IPS-20b (cell line): Measurements from ENCODE around the gene GALK2.
"Not testable (repeated sequence)": the region's sequence is repeated elsewhere in the genome, so short reads cannot be mapped to it uniquely, and the experiment has no call there.

Source experiments
- H3K27ac ChIP-seq: one replicate; pipeline ENCODE4 v1.5.1; 2013; ENCODE audit warnings: low read length
- H3K27me3 ChIP-seq: 2 replicates; pipeline ENCODE4 v1.6.1; 2013; ENCODE audit warnings: mild to moderate bottlenecking, low read length, inconsistent platforms; ENCODE audit not compliant: insufficient read depth
- H3K36me3 ChIP-seq: 2 replicates; pipeline ENCODE4 v1.6.1; 2013; ENCODE audit warnings: low read depth, mild to moderate bottlenecking, inconsistent platforms, low read length, moderate library complexity; ENCODE audit not compliant: insufficient read depth
- H3K4me1 ChIP-seq: 2 replicates; pipeline ENCODE4 v1.6.1; 2013; ENCODE audit warnings: mild to moderate bottlenecking, control low read depth, inconsistent platforms, low read length, moderate library complexity; ENCODE audit not compliant: insufficient read depth
- H3K4me3 ChIP-seq: 2 replicates; pipeline ENCODE4 v1.5.1; 2013; ENCODE audit warnings: mild to moderate bottlenecking, low read length, inconsistent platforms
- H3K9ac ChIP-seq: 2 replicates; pipeline ENCODE4 v1.6.1; 2013; ENCODE audit warnings: low read depth, mild to moderate bottlenecking, inconsistent platforms, low read length, moderate library complexity
- H3K9me3 ChIP-seq: 2 replicates; pipeline ENCODE4 v1.6.1; 2013; ENCODE audit warnings: mild to moderate bottlenecking, low read depth, low read length, inconsistent platforms; ENCODE audit not compliant: insufficient read depth

Gene GALK2

DNA sequence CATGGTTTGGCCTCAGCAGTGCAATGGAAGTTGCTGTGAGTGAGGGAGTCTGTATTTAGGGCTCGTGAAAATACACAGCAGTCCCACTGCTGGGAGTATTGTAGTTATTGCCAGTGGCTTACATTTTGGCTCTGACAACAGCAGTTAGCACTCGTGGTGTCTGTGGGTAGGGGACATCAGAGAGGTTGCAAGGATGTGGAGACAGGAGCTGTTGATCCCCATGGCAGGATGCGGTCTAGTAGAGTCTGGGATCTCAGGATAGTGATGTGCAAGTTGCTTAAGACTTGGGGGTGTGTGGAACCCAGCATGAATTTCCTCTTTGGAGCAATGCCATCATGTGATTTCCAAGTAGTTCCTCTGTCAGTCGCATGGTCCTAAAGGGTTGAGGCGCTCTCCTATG lies 59.9 kb downstream of the GALK2 start:
- H3K9me3 ChIP-seq: no peaks in the 10 kb centered on the region; the same call in 1 of the 2 replicates

GRCh38 chr15:49232236-49232806 lies 62.3 kb downstream of the GALK2 start:
- no peak overlapping the region for H3K9ac ChIP-seq
- no peaks in the 10 kb centered on the region for H3K36me3 ChIP-seq
- H3K4me3 ChIP-seq: 0 out of 2 replicates have a peak overlapping the region, but pooled peaks have one; percentile 11
- H3K27me3 ChIP-seq: no peaks in the 10 kb centered on the region
- H3K9me3 ChIP-seq: no peaks in the 10 kb centered on the region; the same call in 1 of the 2 replicates
- H3K27ac ChIP-seq: no peak overlapping the region
- H3K4me1 ChIP-seq: peaks cover 17% of the 10 kb centered on the region; the same call in 1 of the 2 replicates

More for the DNA sequence above, 59.9 kb downstream of the GALK2 start:
- Histone ChIP-seq H3K36me3 (no peaks in the 10 kb centered on the region), H3K27ac (no peak overlapping the region), H3K27me3 (no peaks in the 10 kb centered on the region), H3K9ac (no peak overlapping the region), H3K4me1 (peaks cover 24% of the 10 kb centered on the region; the same call in 1 of the 2 replicates), H3K4me3 (no peak overlapping the region)

DNA sequence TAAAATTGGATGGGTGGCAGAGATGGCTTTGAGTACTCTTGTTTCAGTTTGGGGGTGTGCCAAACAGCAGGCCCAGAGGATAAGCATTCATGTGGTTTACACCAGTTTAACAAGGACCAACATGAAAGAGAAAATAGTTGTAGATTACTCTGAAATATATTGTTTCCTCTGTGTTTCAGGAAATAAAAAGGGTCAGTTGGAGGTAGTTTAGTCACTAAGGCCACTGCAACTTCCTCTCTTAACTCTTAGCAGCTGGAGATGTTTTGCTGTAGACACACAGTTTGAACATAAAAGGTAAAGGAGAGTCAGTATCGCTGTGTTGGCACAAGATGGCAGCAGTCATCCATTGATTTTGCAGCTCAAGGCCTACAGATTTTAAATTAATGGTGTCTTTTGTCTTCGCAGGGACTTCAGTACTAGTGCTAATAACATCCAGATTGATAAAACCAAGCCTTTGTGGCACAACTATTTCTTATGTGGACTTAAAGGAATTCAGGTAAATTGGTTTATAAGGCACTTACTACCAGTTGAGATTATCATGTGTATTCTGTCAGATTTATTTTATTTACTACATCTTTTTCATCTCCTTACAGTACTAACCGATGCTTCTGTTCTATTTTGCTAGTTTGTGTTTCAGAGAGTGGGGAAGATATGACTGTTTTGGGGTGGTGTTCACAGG lies 65.5 kb downstream of the GALK2 start:
- Histone ChIP-seq H3K27ac (no peak overlapping the region), H3K9me3 (no peaks in the 10 kb centered on the region; the same call in 1 of the 2 replicates), H3K4me3 (no peak overlapping the region), H3K27me3 (no peaks in the 10 kb centered on the region), H3K36me3 (no peaks in the 10 kb centered on the region), H3K9ac (no peak overlapping the region), H3K4me1 (peaks cover 27% of the 10 kb centered on the region; the same call in 1 of the 2 replicates)

DNA sequence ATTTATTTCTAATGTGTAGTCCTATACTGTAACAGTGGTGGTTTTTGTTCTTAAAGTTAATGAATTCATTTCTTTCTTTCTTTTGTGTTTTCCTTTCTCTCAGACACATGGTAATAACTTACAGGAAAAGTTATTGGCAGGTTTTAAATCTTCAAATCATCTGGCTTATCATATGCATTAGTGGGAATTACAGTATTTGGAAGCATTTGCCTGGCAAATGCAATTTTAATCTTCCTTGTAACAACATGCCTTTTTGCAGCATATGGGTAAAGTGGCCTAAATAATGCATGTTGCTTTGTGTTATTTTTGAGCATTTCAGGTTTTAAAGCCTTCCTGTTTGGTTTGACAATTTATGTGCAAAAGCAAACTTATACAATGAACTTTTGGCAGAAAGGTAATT lies 66.8 kb downstream of the GALK2 start:
- H3K9ac ChIP-seq: no peak overlapping the region
- H3K27ac ChIP-seq: no peak overlapping the region
- no peak overlapping the region for H3K4me3 ChIP-seq
- no peaks in the 10 kb centered on the region for H3K27me3 ChIP-seq
- peaks cover 23% of the 10 kb centered on the region; the same call in 1 of the 2 replicates for H3K4me1 ChIP-seq
- H3K9me3 ChIP-seq: no peaks in the 10 kb centered on the region; the same call in 1 of the 2 replicates
- no peaks in the 10 kb centered on the region for H3K36me3 ChIP-seq

DNA sequence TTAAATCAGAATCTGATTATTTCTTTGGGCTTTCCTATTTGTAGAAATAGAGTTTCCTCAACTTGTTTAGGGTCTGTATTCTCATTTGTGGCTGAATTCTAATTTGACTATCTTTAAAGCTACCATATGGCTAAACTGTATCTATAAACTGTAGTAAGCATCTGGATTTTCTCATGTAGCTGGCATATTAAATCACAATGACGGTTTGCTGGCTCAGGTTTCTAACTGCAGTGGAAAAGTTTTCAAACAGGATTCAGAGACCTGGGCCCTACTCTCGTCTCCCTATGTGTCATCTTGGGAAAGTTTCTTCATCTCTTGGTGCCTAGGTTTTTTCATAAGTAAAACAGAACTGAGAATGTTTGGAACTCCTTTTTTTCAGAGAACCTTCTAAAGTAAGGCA lies 68.3 kb downstream of the GALK2 start:
- H3K9me3 ChIP-seq: no peaks in the 10 kb centered on the region; the same call in 1 of the 2 replicates
- peaks cover 12% of the 10 kb centered on the region; the same call in 1 of the 2 replicates for H3K4me1 ChIP-seq
- no peaks in the 10 kb centered on the region for H3K27me3 ChIP-seq
- H3K27ac ChIP-seq: no peak overlapping the region
- 0 out of 2 replicates have a peak, but pooled peaks cover 2% of the 10 kb centered on the region for H3K36me3 ChIP-seq
- no peak overlapping the region for H3K9ac ChIP-seq
- no peak overlapping the region for H3K4me3 ChIP-seq

- H3K27me3 ChIP-seq: no peaks in the 10 kb centered on the region
- no peak overlapping the region for H3K9ac ChIP-seq
- no peak overlapping the region for H3K27ac ChIP-seq
- no peak overlapping the region for H3K4me3 ChIP-seq
- no peaks in the 10 kb centered on the region; the same call in 1 of the 2 replicates for H3K9me3 ChIP-seq
- H3K36me3 ChIP-seq: 0 out of 2 replicates have a peak, but pooled peaks cover 5% of the 10 kb centered on the region
- H3K4me1 ChIP-seq: peaks cover 12% of the 10 kb centered on the region; the same call in 1 of the 2 replicates
Measured at GRCh38 chr15:49239105-49239504, 69.1 kb downstream of the GALK2 start.

- H3K9me3 ChIP-seq: no peaks in the 10 kb centered on the region
- no peak overlapping the region for H3K9ac ChIP-seq
- 0 out of 2 replicates have a peak, but pooled peaks cover 5% of the 10 kb centered on the region for H3K36me3 ChIP-seq
- no peak overlapping the region for H3K4me3 ChIP-seq
- no peaks in the 10 kb centered on the region for H3K27me3 ChIP-seq
- no peak overlapping the region for H3K27ac ChIP-seq
- H3K4me1 ChIP-seq: peaks cover 9% of the 10 kb centered on the region; the same call in 1 of the 2 replicates
Measured at GRCh38 chr15:49242820-49243219, 72.8 kb downstream of the GALK2 start.

GRCh38 chr15:49247556-49248110 lies 77.6 kb downstream of the GALK2 start:
- no peaks in the 10 kb centered on the region for H3K27me3 ChIP-seq
- H3K9me3 ChIP-seq: peaks cover 6% of the 10 kb centered on the region
- 0 out of 2 replicates have a peak, but pooled peaks cover 5% of the 10 kb centered on the region for H3K36me3 ChIP-seq
- no peak overlapping the region for H3K9ac ChIP-seq
- H3K4me1 ChIP-seq: no peaks in the 10 kb centered on the region
- H3K4me3 ChIP-seq: no peak overlapping the region
- no peak overlapping the region for H3K27ac ChIP-seq

DNA sequence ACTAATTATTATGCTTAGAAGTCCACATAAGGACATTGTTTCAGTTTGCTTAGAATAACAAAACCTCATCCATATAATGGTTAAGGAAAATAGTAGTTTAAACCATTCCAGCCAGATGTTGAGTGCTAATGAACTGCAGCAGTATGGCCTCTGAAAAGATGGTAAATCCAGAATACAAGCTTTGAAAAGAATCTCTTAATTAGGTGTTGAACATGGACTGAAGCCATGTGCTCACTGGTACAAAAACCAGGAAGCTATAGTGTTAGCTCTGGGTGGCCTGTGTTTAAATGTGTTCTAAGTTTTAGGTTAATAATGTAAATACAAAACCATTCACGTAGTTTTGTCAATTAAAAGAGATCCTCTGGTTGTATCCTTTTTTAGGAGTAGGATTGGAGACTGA lies 78.2 kb downstream of the GALK2 start:
- Histone ChIP-seq H3K27me3 (no peaks in the 10 kb centered on the region), H3K27ac (no peak overlapping the region), H3K4me1 (no peaks in the 10 kb centered on the region), H3K36me3 (0 out of 2 replicates have a peak, but pooled peaks cover 3% of the 10 kb centered on the region), H3K4me3 (no peak overlapping the region), H3K9me3 (peaks cover 6% of the 10 kb centered on the region), H3K9ac (no peak overlapping the region)

- Histone ChIP-seq H3K4me1 (no peaks in the 10 kb centered on the region), H3K4me3 (no peak overlapping the region), H3K27ac (no peak overlapping the region), H3K9ac (no peak overlapping the region), H3K36me3 (no peaks in the 10 kb centered on the region), H3K9me3 (no peaks in the 10 kb centered on the region), H3K27me3 (no peaks in the 10 kb centered on the region)
Measured at GRCh38 chr15:49255966-49256759, 86.1 kb downstream of the GALK2 start.

- not testable (repeated sequence) for H3K9ac ChIP-seq, H3K27ac ChIP-seq, H3K36me3 ChIP-seq, H3K4me1 ChIP-seq, H3K27me3 ChIP-seq, H3K4me3 ChIP-seq
- peaks cover 13% of the 10 kb centered on the region for H3K9me3 ChIP-seq
Measured at GRCh38 chr15:49265117-49265516, 95.1 kb downstream of the GALK2 start.
